ENCODE measurements around the gene MAML3. TPM values are rescaled to one million over a fixed set of nuclear protein-coding genes. Genes with fewer than 3 reads are reported as not detected.

Gene MAML3
- total RNA-seq, 1 donor from 2014 or later = 4.4 TPM

DNA sequence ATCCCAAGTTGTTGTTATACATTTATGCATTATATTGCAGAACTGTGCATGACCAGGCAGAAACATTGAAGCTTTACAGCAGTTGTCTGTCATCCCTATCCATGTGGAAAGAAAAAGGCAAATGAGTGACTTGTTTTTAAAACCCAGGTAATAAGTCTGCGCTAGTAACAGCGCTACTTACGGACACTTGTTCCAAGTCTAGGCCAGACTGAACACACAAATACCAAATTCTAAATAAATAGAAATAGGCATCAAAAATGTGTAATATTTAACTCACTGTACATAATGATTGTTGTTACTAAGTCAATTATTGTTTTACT, 548 bp upstream of the MAML3 start:
- DNase-seq = no peak

DNA sequence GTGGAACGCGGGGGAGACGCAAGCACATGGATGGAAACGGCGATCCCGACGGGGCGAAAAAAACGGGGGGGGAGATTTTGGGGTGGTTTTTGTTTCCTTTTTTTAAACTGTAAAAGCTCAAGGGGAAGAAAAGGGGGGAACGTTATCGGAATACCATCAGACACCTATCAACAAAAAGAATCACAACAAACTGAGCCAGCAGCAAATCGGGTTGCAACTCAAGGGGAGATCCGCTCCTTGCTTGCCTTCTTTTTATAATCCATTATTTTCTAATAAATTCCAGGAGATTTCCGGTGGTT, 616 bp downstream of the MAML3 start:
- no peak for DNase-seq

DNA sequence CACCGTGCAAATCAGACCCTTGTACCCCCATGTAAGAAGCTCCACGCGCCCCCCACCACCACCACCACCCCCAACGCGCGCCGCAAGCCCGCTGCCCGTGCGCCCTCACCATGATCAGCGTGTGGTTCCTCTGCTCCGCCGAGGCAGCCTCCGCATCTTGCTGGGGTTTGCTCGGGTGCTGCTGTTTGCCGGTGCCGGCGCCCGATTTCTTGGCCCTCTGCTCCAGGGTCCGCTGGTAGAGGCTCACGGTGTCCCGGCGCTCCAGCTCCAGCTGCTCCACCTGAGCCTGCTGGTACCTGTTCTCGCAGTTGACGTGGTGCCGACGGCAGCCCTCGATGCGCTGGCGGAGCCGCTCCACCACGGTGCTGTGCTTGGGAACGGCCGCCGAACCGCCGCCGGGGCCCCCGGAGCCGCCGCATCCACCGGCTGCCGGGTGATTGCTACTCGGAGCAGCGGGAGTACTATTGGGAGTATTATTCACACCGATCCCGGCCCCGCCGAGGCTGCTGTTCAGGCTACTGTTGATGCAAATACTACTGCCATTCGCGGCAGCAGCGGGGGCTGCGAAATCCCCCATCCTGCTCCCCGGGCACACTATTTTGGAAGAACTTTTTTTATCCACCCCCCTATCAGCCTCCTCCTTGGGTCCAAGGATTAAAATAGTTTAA, 1.1 kb downstream of the MAML3 start:
- DNase-seq = peak; percentile 37

DNA sequence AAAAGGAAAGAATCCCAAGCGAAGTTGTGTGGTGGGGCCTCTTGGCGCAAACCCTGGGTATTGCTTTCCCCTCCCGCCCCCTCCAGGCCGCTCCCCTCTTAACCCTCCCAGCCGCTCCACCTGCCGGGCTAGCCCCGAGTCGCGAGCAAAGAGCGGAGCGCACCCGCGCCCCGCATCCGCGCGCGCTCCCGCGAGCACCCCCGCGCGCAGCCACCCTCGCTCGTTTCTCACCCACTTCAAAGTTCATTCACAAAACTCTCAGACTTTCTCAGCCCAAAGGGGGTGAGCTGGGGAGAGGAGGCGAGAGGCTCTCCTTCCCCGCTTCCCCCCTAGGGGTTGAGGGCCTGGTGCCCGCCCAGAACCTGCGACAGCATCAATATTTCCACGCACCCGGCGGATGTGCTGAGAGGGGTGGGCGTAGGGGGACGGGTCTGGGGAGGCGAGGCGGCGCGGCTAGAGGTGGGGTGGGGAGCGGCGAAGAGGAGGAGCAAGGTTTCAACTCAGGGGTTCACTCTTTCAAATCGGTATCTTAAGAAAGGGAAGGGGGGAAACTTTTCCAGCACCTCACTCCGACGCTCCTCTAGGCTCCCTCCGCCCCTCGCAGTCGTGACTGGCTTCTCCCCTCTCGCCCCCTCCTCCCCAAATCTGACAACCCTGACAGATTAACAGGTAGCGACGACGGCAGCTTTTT, 1.8 kb downstream of the MAML3 start:
- peak; percentile 47 for DNase-seq

DNA sequence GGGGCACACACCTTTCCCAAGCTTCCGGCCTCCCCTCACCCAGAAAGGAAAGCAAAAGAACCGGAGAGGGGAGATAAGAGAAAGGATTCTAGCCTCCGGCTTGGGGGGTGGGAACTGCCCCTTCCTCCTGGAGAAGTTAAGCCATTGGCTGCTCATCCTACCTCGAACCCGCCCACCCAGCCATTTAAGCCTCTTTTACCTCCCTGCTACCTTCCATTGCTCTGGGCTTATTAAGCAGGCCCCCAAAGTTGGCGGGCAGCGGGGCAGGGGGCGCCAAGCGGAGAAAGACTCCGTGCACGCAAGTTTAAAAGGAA, 2.3 kb downstream of the MAML3 start:
- DNase-seq = peak; percentile 47

DNA sequence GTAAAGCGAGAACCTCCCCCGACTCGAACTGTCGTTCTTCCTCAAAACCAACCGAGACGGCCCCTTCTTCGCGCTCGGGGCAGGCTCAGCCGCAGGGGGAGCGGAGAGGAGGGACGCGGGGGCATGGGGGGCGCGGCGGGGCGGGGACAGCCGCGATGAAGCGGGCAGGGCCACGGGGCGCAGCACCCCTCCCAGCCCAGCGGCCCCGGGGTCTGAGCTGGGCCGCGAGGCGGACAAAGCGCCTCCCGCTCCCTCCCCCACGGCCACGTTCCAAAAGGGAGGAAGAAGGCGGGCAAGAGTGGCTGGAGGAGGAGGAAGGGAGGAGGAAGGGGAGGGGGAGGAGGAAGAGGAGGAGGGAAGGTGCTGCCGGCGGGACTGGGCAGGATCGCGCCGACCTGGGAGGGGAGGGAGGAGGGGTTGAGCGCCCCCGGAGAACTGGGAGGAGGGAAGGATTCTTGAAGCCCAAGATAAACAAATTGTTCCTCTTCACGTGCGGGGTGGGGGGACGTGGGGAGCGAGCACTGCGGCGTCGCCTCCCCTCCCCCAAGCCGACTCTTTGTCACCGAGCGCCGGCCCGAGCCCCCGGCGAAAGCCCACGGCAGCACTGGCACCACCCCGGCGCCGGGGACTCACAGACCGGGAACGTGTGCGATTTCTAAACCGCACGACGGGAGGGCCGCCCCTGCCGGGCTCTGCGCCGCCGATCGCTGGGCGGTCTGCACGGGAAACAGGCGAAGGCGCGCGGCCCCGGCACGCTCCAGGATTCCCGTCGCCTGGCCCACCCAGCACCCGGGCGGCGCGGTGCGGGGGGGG, 2.9 kb downstream of the MAML3 start:
- peak; percentile 81 for DNase-seq

DNA sequence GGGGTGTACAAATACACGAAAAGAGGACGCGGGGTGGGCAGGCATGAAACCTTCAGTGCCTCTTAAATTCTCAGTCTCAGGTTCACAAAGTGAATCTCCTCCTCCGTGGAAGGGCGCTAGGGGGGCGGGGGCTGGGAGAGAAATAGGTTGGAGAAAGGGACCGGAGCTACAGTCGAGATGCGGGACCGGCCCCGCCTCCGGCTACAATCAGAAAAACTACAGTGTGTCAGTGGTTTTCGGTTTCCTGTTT, 3.4 kb downstream of the MAML3 start:
- no peak for DNase-seq

DNA sequence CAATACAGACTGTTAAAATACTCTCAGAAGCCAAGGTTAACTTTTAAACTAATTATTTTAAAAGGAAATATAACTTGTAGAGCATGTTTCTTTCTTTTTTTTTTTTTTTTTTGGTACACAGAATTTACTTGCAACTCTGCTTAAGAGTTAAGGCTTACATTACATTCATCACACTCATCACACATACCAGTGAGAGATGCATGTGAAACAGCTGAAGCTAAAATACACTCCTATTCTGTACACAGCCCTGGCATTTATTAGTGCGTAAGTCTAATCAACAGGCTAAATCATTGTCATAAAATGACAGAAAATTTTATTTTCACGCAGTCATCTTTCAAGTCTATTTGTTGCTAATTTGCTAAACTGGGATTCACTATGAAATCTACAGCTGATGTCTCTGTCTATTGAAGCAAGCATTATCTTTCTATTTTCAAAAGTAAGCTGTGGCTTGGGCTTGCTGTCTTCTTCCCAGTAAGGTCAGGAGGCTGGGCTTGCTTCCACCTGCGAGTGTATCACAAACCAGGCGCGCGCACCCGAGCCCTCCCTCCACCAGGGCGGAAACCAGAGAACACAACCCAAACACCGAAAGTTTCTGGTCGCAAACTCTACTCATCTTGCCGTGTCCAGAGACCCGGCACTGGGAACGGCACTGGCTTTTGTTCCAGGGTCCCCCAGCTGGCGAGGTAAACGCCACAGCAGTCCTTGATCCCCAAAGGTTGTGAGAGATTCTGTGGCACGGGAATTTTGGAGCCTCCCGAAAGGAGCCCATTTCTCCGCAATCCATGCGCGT, 3.9 kb downstream of the MAML3 start:
- peak; percentile 46 for DNase-seq

DNA sequence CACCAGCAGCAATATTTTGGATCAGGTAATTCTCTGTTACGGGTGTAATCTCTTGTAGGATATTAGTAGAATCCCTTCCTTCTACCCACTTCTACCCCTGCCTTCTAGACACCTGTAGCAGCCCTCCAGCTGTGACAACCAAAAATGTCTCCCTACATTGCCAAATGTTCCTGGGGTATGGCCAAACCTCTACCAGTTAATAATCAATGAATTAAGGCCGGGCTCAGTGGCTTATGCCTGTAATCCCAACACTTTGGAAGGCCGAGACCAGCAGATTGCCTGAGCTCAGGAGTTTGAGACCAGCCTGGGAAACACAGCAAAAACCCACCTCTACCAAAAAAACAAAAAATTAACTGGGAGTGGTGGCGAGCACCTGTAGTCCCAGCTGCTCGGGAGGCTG, 9.9 kb downstream of the MAML3 start:
- no peak for DNase-seq

DNA sequence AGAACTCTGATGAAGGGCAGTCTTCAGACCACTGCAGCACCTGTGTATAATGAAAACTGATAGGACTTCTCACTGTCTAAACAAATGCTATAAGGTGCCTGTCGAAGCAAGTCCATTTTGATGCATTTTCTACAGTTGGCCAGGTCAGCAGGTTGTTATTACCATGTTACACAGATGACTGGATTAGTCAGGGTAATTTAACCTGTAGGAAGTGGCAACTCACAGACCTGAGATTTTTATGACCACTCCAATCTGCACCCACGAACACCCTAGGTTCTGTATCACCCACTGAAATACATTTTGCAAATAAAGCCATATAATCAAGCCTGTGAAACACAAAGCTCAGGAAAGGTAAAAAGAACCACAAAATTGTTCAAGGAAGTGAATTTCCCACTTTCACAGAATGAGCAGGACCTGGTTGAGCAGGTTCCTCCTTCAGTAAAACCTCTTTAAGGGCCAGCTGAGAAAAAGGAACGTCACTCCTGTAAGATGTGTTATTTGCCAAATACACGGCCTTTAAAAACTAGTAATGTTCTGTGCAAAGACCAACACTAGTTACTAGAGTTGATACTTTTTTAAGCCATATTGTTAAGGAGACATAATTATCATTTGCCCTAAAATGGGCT, 12.7 kb downstream of the MAML3 start:
- no peak for DNase-seq

DNA sequence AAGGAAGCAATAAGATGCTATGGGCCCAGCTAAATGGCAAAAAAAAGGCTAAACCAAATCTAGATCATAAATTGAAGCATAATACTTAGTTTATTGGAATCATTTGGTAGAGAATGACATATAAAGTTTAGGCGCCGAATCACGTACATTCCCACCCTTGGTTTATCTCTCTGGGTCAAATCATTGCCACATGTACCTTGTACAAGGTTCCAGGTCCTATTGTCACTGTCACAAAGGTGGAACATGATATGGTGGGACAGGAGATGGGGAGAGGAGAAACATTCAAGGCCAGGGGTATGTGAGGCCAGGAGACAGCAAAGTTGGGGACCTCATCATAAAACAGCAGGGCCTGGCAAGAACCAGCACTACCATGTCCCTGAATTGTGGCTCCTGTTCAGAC, 13.4 kb downstream of the MAML3 start:
- no peak for DNase-seq

DNA sequence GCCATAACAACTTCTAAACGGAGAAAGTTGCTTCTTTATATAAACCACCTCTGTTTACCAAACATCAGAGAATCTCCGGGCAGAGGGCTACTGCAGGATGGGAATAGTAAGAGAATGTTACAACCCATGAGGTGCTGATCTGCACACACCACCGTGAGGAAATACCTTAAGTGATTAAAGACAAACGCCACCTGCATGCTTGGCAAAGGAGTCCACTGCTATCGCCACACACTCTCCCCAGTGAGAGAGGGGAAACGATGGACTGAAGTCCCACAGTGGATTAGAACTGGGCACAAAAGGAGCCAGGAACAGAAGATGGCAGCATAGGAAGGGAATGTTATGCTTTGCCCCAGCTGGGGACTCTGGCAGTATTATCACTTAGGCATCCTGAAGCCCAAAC, 15.6 kb downstream of the MAML3 start:
- no peak for DNase-seq

DNA sequence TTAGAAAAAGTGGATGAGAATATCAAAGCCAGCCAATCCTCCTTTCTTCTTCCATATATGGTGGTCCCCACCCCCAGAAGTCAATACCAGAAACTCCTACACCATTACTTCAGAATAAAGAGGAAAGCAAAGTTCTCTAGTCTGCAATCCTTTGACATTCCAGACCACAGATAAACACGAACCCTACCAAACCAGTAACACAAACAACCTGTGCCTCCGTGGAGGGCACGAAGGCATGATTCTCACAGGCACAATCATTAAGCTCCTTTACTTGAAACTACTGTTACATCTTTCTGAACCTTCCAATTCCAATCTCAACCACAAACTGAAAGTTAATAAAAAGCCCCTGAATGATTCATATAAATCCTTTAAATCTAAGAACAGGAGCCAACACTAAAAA, 16.3 kb downstream of the MAML3 start:
- DNase-seq = no peak

DNA sequence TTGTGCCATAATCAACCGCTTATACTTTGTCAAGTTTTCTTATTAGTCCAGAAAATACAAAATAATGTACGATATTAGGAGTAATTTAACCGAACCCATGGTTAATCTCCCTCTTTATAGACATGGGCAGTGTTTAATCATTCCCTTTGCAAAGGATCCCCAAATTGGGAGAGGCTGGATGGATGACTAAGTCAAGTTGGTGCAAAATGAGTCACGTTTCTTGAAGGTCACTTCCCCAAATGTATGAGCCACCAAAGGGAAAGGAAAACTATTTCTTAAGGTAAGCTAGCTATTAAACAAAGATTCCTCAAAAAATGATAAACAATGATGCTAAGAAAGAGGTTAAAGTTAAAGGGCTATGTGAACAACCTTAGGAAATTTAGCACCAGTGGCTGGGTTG, 17.5 kb downstream of the MAML3 start:
- no peak for DNase-seq

DNA sequence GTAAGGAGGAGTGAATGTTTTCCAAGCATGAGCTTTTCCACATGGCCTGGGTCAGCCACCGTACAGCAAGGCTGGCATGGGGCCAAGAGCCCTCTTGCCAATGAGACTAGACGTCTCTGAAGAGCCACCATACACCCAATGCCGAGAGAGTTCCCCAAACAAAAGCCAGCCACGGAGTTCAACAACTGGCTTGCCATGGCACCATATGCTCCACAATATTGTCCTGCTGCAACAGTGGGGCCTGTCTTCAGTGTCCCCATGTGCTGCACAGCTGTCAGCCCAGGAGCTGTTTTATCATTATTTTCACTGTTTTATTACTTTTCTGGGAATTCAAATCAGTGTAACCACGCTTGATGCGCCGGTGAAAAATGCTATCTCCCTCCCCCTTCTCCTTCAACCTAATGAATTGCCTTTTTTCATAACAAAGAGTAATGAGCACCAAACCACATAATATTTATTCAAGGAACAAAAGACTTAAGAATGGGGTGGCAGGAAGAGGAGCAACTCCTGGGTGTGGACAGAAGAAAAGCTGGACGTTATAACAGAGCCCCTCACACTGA, 18.4 kb downstream of the MAML3 start:
- DNase-seq = peak; percentile 10

DNA sequence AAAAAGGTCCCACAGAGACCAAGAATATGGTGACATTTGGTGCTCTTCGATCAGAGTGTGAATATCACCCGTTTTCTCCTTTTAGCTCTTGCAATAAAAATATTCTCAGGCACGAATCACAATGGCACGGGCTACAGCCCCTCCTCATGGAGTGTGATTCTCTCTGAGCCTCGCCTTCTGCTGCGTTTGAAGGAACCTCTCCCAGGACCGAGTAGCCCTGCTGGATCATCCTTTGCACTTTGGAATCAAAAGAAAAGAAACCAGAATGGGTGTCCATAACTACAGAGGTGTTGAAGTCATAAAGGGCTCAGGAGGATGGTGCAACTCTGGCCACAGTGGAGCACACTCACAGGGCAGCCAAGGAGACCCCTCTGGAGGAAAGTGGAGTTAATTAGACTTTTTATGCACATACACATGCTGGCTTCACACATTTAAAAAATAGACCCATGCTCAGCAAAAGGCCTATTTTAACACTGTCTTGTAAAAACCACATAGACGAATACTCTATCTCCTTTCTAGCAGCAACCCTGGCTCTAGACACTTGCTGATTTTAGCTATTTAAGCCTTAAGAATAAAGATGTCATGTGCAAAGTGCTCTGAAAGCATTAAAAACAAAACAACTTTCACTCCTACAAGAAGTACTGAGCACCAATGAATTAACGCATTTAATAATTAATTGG, 19.1 kb downstream of the MAML3 start:
- no peak for DNase-seq

DNA sequence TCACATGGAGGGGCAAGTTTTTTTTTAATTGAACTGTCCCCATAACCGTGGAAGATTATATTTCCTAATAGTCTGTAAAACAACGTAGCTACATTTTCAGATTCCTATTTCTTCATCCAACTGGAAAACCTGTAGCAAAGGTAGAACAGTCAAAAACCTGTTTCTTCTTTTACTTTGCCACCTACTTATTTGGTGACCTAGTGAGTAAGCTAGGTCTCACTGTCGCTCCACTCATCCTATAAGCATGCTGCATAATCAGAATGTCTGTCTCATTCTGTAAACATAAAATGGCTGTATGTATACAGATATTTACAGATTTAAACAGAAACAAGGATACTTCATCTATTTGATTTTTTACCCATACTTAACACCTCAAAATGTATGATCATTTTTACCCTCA, 20.4 kb downstream of the MAML3 start:
- no peak for DNase-seq

DNA sequence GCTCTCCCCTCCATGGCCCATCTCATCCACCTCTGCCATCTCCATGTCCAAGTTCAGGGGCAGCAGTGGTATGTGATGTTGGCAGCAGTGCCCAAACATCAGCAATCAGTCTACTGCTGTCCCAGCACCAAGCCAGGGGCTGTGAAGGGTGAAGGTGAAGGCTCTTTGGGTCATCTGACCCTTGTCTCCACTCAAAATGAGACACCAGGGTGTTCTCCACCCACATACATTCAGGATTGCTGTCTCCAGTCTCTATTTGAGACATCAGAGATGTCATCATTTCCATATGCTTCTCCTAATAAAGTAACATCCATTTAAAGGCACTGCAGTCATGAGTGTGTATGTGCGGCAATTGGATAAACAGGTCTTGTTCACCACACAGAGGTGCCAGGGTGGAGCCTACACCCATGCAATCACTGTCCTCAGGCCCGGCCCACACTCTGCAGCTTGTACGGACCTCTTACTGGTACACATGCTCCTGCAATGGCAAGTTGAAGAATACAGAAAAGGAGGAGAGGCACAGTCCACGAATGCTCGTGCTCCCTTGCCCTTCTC, 22.2 kb downstream of the MAML3 start:
- DNase-seq = no peak

DNA sequence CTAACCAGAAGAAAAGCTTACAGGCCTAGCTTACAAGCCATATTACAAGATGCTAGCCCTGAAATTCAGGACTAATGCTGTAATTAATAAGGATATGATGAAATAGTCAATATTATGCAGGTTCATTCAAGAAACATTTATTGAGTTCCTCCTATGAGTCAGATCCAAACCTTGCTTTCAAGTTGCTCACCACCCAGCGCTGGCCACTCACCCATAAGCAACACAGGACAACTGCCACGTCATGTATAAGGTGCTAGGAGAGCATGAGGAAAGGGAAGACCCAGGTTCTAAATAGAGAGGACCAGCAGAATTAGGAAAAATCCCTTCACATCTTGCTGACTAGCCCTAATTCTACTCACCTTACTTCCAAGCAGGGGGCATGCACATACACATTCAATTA, 23.3 kb downstream of the MAML3 start:
- DNase-seq = no peak

DNA sequence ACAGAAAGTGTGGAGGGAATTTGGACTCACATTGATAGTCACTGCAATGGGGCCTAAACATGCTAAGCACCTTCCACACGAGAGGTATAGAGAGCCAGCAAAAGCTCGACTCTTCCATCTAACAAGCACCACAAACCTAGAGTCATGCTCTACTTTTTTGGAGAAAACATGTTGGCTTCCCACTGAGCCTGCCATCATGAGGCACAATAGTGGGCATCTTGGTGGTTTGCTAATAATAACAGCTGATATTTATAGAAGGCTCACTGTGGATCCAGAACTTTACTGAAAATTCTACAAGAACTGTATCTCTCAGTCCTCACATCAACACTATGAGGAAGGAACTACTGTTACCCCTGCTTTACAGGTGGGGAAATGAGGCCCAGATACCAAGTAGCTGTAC, 26.6 kb downstream of the MAML3 start:
- no peak for DNase-seq

DNA sequence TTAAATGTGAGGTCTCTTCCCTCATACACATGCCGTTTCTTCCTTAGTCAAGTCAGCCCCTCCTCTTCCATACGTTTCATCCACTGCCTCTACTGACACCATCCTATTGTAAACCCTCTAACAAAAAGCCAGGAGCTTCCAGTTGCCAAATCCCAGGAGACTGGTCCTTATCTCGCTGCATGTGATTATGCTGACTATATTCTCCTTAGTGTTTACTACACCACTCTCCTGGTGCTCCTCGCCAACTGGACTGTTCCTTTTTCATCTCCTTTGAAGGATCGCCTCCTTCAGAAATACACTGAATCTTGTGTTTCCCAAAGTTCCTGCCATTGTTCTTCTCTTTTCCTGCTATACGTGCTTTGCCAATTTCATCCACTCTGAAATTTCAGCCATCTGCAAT, 27.7 kb downstream of the MAML3 start:
- no peak for DNase-seq

DNA sequence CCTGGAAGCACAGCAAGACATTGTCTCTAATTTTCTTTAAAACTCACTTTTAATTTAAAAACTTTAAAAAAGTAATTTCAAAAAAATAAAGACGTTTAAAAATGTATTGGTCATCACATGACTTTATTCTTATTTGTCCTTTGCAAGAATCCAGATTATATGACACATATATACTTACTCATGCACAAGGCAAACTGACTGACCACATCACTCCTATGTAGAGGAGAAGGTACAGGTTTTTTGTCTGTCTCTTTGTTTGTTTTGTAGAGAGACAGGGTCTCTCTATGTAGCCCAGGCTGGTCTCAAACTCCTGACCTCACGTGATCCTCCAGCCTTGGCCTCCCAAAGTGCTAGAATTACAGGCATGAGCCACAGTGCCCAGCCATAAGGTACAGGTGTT, 28.6 kb downstream of the MAML3 start:
- DNase-seq = no peak

All from occipital lobe (tissue), 2 donors.